Activated B cell treated with CpG ODN at 0.5 μM for 24 hours (primary cell): ENCODE results near the gene DAAM1. TPM values are rescaled to one million over a fixed set of nuclear protein-coding genes. Genes with fewer than 3 reads are reported as not detected.

ENCODE experiments used
- ATAC-seq: fragments of 200-7000 bp; cut with Tn5 transposase; one replicate; pipeline ENCODE4 v1.10.0; 2021; ENCODE audit warnings: low read depth, mild to moderate bottlenecking, moderate library complexity
- CTCF ChIA-PET: fragments of 350-600 bp; sonication (Branson Sonifier 250); formaldehyde crosslinking; loops from one replicate; lab custom pipeline; 2021; ENCODE audit warnings: antibody characterized with exemption; lab: Charles Lee
- POLR2A ChIA-PET: fragments of 350-600 bp; sonication (Branson Sonifier 250); formaldehyde crosslinking; loops from one replicate; lab custom pipeline; 2021; ENCODE audit warnings: antibody characterized with exemption; lab: Charles Lee
- DNase-seq: peaks from one replicate; pipeline ENCODE4 v3.0.0; 2022
- H3K27ac Mint-ChIP-seq: one replicate; pipeline ENCODE4 v1.8.0; 2020; ENCODE audit warnings: mixed read lengths
- H3K27me3 Mint-ChIP-seq: one replicate; pipeline ENCODE4 v1.8.0; 2021; ENCODE audit warnings: mixed read lengths
- H3K36me3 Mint-ChIP-seq: one replicate; pipeline ENCODE4 v1.8.0; 2021; ENCODE audit warnings: low read depth, mixed read lengths
- H3K4me1 Mint-ChIP-seq: one replicate; pipeline ENCODE4 v1.8.0; 2021; ENCODE audit warnings: mixed read lengths
- H3K4me3 Mint-ChIP-seq: one replicate; pipeline ENCODE4 v1.8.0; 2020; ENCODE audit warnings: mild to moderate bottlenecking, mixed read lengths
- H3K9me3 Mint-ChIP-seq: one replicate; pipeline ENCODE4 v1.8.0; 2020; ENCODE audit warnings: mixed read lengths
- CTCF ChIP-seq: fragments of 200-600 bp; IDR thresholded peaks from one replicate; pipeline ENCODE4 v1.8.0; 2022; ENCODE audit warnings: antibody characterized with exemption, mild to moderate bottlenecking
- intact Hi-C: fragments of 100-400 bp; cut with micrococcal nuclease; formaldehyde crosslinking; loops from one replicate; pipeline ENCODE4 v1.15.1; 2024
- total RNA-seq: library from RNA; stranded (reverse); gene quantifications from 2 replicates; pipeline ENCODE4 v1.2.3, GENCODE V29; 2022

The DAAM1 gene
- total RNA-seq, 1 donor from 2014 or later = 38.7 TPM

DNA sequence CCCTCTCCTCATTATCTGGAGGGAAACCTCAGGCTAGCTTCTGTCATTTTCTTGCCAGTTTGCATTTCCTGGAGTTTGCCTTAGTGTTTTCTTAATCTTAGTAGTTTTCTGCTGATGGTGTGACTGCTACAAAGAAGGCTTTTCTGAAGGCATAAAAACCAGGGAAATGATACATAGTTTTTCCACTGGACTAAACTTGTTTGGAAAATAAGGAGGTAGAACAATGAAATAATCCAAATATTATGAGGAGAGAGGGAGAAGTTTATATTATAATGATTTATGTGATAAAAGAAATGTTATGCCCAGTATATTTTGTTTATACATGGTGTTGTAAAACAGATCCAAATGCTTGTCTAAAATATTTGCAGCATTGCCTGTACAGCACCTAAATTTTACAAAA lies 22.2 kb downstream of the DAAM1 start:
- ChIA-PET POLR2A (interaction anchor here (0.7 kb wide), 1 partner anchor 21 kb away, joined by 3 read pairs; no protein-coding TSS in a partner anchor), CTCF (interaction anchor here (1.1 kb wide), 1 partner anchor 9 kb away, joined by 5 read pairs; no protein-coding TSS in a partner anchor)
- ATAC-seq = no peak
- Mint-ChIP-seq H3K36me3 (no peaks in the 10 kb centered on the region), H3K9me3 (no peaks in the 10 kb centered on the region), H3K4me3 (no peak overlapping the region), H3K4me1 (peaks cover 29% of the 10 kb centered on the region), H3K27ac (no peak overlapping the region), H3K27me3 (no peaks in the 10 kb centered on the region)
- TF ChIP-seq CTCF = no peak
- intact Hi-C loops = no loop called here
- no peak for DNase-seq

DNA sequence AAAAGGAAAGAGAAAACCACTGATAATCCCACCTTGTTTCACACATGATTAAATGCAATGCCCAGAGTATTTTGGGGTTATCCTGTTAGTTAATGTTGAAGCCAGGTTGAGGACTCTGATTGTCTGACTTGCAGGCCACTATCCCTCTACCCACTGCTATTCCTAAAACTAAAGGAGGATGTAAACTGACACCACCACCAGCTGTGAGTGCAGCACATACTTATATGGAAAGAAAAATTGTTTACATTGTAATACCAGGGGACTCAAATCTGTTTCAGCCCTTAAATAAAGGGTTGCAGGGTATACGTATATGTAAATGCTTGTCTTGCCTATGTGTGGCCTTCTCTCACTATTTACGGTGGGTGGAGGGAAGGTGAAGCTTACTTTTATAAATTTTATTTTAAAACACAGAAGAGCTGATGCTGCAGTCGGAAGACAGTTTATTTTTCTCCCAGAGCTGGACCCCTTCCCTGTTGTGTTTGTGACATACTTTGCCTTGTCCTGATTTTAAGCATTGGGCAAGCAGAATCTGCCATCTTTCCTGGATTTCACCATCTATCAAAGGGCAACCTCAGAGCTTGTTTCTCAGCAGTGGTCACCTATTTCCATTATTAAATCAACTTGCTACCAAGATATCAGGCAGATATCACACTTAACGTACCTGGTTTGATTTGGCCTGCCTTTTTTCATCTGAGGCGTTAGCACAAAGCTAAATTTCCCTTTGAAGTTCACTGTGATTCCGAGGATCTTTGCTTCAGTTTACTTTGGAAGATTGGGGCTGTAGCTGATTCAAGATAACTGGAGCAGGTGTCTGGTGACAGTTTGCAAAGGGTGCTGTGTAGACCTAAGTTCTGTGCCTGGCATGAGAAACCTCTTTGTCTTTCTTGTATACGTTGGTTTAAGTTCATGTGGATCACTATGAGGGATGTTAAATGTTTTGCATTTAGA lies 25.2 kb downstream of the DAAM1 start:
- no peak for ATAC-seq
- no peak overlapping the region for H3K4me3 Mint-ChIP-seq
- intact Hi-C loops = no loop called here

GRCh38 chr14:59214702-59215302 lies 26.3 kb downstream of the DAAM1 start:
- Mint-ChIP-seq H3K27ac (no peak overlapping the region), H3K4me3 (no peak overlapping the region), H3K9me3 (no peaks in the 10 kb centered on the region), H3K27me3 (no peaks in the 10 kb centered on the region), H3K4me1 (peaks cover 37% of the 10 kb centered on the region), H3K36me3 (no peaks in the 10 kb centered on the region)
- ChIA-PET CTCF (no interaction called here), POLR2A (no interaction called here)
- intact Hi-C loops = no loop called here
- DNase-seq (no peak), ATAC-seq (no peak)
- TF ChIP-seq CTCF = no peak

More for the DNA sequence above, 25.2 kb downstream of the DAAM1 start:
- no peaks in the 10 kb centered on the region for H3K36me3 Mint-ChIP-seq
- no peak for DNase-seq
- no peaks in the 10 kb centered on the region for H3K9me3 Mint-ChIP-seq
- no peak for TF ChIP-seq CTCF
- H3K4me1 Mint-ChIP-seq = peaks cover 30% of the 10 kb centered on the region
- ChIA-PET POLR2A (interaction anchor here (0.6 kb wide), 2 partner anchors 95 to 231 kb away, joined by 3 to 6 read pairs; no protein-coding TSS in a partner anchor), CTCF (no interaction called here)
- no peak overlapping the region for H3K27ac Mint-ChIP-seq
- no peaks in the 10 kb centered on the region for H3K27me3 Mint-ChIP-seq

DNA sequence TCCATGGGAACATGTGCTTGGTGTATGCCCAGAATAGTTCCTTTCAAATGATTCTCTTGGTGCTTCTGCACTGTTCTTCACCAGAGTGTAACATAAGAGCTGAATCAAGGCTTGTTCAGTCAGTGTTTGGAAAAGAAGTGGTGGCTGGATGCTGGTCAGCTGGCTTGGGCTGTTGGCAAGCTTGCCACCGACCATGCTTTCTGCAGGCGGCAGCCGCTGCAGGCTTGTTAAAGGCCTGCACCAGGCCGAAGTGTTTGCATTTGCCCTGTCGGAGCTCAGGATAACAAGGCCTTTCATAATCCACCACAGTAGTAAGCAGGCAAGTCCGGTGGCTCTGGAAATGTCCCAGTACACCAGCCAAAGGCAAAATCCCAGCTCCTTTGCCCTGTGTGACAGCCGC lies 26.9 kb downstream of the DAAM1 start:
- ChIA-PET POLR2A (no interaction called here), CTCF (no interaction called here)
- DNase-seq = no peak
- ATAC-seq = no peak
- Mint-ChIP-seq H3K27ac (no peak overlapping the region), H3K4me1 (peaks cover 38% of the 10 kb centered on the region), H3K9me3 (no peaks in the 10 kb centered on the region), H3K36me3 (no peaks in the 10 kb centered on the region), H3K4me3 (no peak overlapping the region), H3K27me3 (no peaks in the 10 kb centered on the region)
- intact Hi-C loops = no loop called here
- TF ChIP-seq CTCF = no peak

DNA sequence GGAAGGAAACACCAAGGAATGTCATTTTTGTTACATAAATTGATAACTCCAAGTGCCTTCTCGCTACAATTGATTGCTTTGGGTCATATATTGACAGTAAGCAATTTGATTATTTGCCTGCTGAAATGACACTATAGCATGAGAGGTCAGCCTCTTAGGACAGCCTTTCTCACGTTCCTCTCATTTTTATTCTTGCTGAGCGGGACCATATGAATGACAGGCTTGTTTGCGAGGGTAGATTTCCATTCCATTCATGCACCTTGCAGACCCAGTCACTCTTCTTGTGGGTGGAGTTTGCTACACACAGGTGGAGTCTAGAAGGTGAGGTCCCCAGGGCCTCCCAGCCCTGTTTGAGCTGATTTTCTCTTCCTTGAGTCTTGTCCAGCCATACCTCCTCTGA lies 27.3 kb downstream of the DAAM1 start:
- intact Hi-C loops = no loop called here
- Mint-ChIP-seq H3K36me3 (no peaks in the 10 kb centered on the region), H3K27ac (no peak overlapping the region), H3K27me3 (no peaks in the 10 kb centered on the region), H3K4me1 (peaks cover 36% of the 10 kb centered on the region), H3K4me3 (no peak overlapping the region), H3K9me3 (no peaks in the 10 kb centered on the region)
- POLR2A ChIA-PET = no interaction called here
- CTCF ChIA-PET = no interaction called here
- DNase-seq = no peak
- no peak for ATAC-seq
- TF ChIP-seq CTCF = no peak
